ENCODE data around the gene MKLN1. TPM values are rescaled to one million over a fixed set of nuclear protein-coding genes. Genes with fewer than 3 reads are reported as not detected.

Gene MKLN1
- total RNA-seq, 1 donor from 2014 or later: 73.4 TPM

DNA sequence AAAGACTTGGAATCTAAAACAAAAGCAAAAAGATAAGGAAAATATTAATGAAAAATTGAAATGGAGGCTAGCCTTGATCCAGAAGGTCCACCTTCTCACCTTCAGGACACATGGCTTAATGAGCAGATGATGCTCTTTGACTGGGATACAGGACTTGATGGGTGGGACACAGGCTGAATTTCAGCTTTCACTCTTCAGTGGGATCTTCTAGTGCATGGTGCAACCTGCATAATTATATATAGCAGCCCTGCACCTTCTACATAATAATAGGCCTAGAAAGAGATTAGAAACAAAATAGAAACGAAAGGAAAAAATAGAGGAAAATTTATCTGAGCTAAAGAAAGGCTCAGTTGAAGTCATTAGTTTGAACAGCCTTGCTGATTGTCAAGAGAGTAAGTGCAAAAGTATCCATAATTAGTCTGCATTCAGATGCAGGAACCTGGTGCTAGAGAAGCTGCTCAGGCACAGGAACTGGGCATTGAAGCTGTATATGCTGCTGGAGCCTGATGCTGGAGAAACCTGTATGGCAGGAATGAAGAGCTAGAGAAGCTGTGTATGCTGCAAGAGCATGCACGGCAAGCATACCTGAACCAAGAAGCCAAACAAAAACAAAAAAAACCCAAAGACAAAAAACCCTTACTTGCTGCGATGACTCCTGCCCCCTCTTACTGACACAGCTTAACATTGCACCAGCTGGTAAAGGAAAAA lies 19.4 kb downstream of the MKLN1 start:
- DNase-seq (ENCODE audit: low spot score): no peak

- DNase-seq (ENCODE audit: low spot score): no peak
Observed at GRCh38 chr7:131352032-131352431, 24.4 kb downstream of the MKLN1 start.

- DNase-seq (ENCODE audit: low spot score): no peak
Observed at GRCh38 chr7:131354390-131354789, 26.7 kb downstream of the MKLN1 start.

DNA sequence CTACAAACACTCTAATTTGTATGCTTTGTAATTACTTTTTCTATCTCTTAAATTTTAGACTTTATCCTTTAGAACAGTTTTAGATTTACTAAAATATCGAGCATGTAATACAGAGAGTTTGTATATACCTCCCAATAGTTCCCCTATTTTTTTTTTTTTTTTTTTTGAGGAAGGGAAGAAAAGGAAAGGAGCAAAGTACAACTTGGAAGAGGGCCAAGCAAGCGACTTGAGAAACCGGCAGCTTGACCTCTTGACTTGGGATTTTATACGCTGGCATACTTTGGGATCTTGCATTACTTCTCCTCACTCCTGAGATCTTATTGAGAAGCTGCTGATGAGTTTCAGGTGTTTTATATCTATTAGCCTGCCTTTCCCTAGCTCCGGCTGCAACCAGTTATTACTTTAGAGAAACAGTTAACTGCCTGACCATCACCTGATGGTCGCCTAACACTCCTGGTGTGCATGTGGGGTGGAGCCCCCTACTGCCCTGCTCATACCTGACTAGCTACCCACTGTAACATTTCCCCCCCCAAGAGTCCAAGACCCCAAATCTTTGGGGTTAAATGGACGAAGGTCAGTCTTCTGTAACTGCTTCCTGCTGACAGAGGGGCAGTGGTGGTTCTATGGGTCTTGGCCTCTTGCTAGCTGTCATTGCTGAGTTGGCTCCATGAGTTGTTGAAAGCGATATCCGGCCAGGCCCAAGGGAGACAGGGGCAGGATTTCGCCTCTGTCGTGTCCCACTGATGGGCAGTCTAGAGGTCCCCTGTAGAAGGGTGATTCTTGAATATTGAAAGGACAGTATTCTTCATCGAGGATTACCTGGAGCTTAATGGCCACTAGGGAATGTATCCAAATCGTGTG lies 28.5 kb downstream of the MKLN1 start:
- no peak for DNase-seq (ENCODE audit: low spot score)

- no peak for DNase-seq (ENCODE audit: low spot score)
Observed at GRCh38 chr7:131357282-131357880, 29.7 kb downstream of the MKLN1 start.

GRCh38 chr7:131358636-131359035 lies 31.0 kb downstream of the MKLN1 start:
- no peak for DNase-seq (ENCODE audit: low spot score)

DNA sequence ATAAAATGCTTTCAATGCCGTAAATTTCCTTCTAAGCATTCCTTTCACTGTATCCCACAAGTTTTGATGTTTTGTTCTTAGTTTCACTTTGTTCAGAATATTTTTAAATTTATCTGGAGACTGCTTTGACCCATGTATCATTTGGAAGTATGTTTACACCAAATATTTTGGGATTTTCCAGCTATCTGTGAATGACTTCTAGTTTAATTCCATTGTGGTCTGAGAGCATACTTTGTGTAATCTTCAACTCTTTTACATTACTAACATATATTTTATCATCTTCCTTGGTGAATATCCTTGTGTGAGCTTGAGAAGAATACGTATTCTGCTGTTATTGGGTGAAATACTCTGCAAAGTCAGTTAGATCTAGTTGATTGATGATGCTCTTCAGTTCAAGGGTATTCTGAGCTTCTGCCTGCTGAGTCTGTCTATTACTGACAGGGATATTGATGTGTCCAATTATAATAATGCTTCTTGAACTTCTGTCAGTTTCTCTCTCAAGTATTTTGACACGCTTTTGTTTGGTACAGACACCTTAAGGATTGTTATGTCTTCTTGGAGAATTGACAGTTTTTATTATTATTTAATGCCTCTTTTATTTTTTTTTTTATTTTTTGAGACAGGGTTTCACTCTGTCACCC lies 31.6 kb downstream of the MKLN1 start:
- no peak for DNase-seq (ENCODE audit: low spot score)

DNA sequence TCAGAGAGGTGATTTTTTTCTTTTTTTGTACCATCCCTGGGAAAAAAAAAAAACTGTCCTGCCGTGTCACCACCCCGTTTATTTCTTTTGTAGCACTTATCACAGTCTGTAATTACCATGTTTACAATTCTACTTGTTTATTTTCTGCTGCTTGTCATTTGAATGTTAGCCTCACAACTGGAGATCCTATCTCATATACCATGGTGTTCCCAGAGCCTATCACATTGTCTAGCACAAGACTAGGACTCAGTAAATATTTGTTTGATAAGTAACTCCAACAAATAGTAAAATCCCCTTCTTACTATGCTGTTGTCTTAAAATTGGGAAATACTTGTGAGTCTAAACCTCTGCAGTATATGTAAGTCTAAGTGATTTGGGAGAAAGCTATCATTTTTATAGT lies 36.0 kb downstream of the MKLN1 start:
- DNase-seq (ENCODE audit: low spot score): no peak

- no peak for DNase-seq (ENCODE audit: low spot score)
Observed at GRCh38 chr7:131364767-131365344, 37.2 kb downstream of the MKLN1 start.

DNA sequence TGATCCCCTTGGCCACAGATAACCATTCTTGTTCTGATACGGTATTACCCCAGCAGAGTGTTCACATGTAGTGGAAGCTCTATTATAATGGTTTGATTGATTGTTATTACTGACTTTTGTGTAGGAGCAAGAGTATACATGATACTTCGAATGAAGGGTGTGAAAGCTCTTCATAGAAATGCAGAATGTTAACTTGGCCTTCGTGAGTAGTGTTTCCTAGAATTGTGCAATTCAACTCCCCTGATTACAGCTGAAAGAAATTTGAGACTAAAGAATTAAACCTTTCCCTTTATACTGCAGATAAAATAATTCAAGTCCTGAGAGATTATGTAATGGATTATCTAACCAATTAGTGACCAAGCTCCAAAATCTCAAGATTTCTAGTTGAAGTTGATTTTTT lies 38.2 kb downstream of the MKLN1 start:
- no peak for DNase-seq (ENCODE audit: low spot score)

DNA sequence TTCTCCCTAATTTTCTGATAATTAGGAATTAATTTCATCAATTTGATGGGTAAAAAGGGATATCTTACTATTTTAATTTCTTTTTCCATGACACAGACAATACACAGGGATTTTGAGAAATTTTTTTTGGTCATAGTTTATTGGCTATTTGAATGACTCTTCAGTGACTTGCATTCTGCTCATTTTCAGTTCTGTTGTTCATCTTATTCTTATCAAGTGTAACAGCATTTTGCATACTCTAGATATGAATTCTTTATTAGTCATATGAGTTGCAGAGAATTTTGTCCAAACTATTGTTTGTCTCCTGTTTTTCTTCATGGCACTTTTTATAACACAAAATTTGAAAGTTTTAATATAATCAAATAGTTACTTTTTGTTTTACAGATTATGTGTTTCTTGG lies 41.7 kb downstream of the MKLN1 start:
- no peak for DNase-seq (ENCODE audit: low spot score)

DNA sequence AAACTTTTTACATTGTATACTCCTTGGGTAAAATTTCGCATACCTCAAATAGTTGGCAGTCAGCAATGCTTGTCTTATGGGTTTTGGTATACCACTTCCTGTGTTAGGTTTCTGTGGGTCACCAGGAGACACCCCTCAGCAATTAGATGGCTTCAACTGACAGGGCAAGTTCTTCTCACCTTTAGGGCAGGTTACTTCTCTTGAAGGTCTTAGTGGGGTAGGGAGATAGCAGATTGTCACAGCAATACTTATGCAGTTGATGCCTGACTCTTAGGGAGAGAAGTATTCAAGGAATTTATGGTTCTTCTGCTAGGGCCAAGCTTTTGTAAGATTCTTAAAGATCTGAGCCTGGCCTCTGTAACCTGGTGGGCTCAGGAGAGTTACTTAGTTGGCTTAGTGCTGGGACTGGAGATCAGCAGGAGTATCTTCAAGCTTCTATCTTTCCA lies 42.9 kb downstream of the MKLN1 start:
- no peak for DNase-seq (ENCODE audit: low spot score)

DNA sequence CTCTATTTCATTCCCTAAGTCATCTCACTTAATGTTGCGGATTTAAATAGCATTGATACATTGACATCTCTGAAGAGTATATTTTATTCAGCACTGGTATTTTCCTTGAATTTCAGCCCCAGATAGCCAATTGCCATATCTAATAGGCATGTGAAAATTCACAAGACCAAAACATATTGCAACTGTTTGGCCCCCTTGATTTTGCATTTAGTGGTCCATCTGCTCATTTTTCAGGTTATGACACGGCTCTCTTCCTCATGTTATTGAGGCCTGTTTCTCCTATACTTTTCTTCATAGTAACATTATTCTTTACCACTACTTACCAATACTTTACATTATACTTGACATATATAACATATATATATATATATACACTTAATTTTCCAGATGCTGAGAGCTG lies 43.7 kb downstream of the MKLN1 start:
- DNase-seq (ENCODE audit: low spot score): no peak

GRCh38 chr7:131372554-131372953 lies 44.9 kb downstream of the MKLN1 start:
- no peak for DNase-seq (ENCODE audit: low spot score)

- DNase-seq (ENCODE audit: low spot score): no peak
Observed at GRCh38 chr7:131374821-131375220, 47.1 kb downstream of the MKLN1 start.

DNA sequence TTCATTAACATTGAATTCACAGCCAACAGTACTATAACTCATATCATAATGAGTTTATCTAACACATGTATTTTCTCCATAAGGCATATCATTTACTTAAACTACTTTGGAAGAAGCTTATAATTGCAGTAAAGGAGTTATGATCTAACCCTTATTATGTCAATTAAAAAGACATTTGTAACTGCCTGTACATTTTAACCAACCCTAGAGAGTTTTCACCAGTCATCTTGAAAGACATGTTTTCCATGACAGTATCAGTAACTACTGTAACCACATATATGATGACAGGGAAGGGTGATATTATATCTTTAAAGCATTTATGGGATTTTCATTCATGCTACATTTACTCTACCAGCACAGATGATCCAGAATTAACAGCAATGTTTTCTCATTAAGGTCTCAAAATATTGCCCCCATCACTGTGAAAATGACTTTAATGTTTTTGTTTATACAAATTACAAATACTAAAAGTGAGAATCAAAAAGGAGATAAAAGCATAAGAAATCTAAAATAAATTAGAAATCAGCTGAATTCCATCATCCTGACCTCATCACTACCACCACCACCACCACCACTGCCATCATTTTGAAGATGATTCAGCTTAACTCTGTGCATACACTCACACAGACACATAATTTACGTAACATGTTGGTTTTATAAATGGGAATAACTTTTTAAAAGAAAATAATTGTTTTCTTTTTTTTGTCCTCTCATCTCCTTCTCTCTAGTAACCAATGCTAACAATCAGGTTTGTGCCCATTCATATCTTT lies 53.6 kb downstream of the MKLN1 start:
- no peak for DNase-seq (ENCODE audit: low spot score)

DNA sequence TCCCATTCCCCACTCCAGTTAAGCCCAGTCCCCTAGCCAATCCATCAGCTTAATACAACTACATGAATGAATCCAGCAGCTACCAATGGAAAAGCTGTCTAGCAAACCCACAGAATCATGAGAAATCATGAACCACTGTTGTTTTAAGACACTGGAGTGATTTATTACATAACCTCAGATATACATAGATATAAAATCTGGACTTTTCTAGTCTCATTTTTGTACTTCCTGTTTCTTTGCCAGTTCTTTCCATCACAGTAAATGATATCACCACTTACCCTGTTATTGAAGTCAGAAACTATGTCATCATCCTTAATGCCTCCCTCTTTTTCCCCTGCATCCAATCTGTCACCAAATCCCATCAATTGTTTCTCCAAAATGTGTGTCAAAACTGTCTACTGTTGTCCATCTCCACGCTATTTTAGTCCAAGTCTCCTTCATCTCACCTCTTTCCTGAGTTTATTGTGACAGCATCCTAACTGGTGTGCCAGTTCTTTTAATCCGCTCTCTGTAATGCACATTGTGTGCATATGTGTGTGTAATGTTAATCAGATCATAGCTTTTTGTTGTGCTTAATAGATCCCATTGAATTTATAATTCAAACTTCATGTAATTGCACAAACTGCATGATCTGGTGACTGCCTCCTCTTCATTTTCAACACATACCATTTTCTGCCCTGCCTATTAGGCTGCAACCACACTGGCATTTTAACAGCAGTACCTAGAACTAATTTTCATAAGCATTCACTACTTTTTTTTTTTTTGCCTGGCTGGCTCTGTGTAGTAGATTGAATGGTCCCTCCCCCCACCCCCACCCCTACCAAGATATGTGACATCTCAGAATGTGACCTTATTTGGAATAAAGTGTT lies 56.0 kb downstream of the MKLN1 start:
- DNase-seq (ENCODE audit: low spot score): no peak

- DNase-seq (ENCODE audit: low spot score): no peak
Observed at GRCh38 chr7:131384286-131384635, 56.6 kb downstream of the MKLN1 start.

- DNase-seq (ENCODE audit: low spot score): no peak
Observed at GRCh38 chr7:131385039-131385605, 57.4 kb downstream of the MKLN1 start.

All from mesenteric fat pad (tissue), 1 donor.